Activated CD8-positive, alpha-beta memory T cell treated with anti-CD3 and anti-CD28 coated beads, Interleukin-2, amount 50 U/mL, for 48 hours (primary cell): ENCODE measurements around the gene SLC16A12.

Experiments used
- DNase-seq: peaks from one replicate; pipeline ENCODE4 v3.0.0-alpha.2; 2020

Gene SLC16A12, protein sequence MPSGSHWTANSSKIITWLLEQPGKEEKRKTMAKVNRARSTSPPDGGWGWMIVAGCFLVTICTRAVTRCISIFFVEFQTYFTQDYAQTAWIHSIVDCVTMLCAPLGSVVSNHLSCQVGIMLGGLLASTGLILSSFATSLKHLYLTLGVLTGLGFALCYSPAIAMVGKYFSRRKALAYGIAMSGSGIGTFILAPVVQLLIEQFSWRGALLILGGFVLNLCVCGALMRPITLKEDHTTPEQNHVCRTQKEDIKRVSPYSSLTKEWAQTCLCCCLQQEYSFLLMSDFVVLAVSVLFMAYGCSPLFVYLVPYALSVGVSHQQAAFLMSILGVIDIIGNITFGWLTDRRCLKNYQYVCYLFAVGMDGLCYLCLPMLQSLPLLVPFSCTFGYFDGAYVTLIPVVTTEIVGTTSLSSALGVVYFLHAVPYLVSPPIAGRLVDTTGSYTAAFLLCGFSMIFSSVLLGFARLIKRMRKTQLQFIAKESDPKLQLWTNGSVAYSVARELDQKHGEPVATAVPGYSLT

DNA sequence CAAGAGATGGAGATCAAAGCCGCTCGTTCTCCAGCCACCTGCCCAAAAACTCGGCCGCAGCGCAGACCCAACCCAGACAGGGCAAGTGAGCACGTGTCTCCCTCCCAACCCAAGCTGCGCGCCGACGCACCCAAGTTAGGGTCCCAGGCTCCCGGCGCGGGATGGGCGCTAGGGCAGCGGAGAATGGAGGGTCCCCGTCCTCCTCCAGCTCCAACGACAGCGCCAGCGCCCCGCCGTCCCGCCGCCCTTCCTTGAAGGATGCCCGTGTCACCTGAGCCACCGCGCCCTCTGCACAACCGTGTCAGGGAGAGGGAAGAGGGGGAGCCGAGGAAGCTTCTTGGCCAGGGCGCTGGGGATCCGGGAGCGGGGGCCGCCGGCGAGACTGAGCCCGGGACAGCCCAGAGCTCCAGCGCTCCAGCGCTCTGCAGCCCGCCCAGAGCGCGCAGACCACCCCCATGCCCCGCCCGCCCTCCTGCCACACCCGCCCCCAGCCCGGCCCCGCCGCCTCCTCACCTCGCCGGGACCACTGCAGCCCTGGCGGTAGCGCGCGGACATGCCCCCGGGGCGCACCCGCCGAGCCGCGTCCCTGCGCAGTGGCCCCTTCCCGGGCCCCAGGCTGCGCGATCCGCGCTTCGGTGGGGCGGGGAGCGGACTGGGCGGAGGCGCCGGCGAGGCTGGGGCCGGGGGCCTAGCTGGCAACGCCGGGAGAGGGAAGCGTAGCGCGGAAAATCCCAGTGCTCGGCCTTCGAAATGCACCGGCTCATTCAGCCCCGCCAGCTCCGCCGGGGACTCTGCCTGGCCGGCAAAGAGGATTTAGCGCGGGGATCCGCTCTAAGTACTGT, at the start of gene SLC16A12:
TSS of gene SLC16A12 (minus strand) at position 424 of the 842 bp plus-strand sequence. CDS start 73,016 bp downstream, outside the sequence.
- no peak for DNase-seq

DNA sequence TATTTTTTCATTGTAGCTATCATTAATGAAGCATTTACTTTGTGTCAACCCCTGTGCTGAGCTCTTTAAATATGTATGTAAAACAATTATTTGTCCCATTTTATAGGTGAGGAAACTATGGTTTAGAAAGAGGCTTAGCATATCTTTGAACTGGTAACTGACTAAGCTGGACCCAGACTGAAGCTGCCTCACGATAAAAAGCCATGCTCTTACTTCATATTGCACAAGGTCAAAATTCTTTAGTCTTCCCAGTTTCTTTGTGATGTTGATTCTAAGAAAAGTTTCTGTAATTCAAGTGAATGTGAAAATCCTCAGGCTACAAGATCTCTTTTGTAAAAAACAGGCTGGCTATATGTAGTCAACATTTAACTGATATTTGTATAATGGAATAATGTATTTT, 46.6 kb upstream of the SLC16A12 start:
- no peak for DNase-seq

DNA sequence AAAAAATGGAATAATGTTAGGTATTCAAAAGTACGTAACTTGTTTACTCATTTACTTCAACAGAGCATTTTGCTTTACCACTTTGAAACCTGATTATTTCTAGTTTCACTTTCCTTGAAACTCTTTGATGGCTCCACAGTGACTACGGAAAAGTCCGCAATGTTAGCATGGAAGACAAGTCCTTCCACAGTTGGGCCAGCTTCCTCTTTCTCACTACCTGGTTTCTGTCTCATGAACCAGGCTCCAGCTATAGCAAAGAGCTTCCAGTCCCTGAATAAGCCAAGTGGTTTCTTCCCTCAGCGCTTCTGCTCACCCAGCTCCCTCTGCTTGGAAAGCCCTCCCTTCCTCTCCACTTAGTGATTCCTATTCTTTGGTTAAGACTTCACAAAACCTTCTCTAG, 44.8 kb upstream of the SLC16A12 start:
- DNase-seq: no peak

DNA sequence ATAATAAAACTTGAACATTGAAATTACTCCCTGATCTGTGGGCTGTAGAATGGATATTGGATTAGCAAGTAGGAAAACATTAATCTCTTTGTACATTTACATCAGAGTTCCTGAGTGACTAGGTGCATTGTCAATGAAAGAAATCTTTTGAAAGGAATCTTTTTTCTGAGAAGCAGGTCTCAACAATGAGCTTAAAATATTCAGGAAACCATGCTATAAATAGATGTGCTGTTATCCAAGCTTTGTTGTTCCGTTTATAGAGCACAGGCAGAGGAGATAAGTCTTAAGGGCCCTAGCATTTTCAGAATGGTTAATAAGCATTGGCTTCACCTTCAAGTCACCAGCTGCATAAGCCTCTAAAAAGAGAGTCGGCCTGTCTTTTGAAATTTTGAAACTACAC, 41.3 kb upstream of the SLC16A12 start:
- DNase-seq: no peak

DNA sequence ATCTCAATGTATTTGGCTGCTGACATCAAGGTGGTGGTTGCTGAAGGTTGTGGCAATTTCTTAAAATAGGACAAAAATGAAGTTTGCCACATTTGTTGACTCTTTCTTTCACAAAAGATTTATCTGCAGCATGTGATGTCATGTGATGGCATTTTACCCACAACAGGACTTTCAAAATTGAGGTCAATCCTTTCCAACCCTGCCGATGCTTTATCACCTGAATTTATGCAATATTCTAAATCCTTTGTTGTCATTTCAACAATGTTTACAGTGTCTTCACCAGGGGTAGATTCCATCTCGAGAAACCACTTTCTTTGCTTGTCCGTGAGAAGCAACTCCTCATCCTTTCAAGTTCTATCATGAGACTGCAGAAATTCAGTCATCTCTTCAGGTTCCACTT, 40.6 kb upstream of the SLC16A12 start:
- DNase-seq: no peak

DNA sequence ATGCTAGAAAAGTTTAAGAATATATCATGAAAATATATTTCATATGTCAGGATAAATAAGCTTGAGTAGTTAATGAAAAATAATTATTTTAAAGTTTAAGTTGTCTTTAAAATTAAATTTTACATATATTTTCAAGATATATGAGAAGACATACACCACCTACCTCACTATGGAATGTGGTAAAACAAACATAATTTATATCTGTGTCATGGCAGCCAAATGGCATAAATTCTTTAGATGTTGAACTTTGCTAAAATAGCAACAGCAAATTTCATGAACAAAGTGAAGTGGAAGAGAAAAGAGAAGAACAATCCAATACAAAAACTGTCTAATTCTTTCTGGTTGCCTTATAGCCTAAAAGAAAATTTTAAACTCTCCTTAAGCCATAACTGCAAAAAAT, 39.6 kb upstream of the SLC16A12 start:
- DNase-seq: no peak

DNA sequence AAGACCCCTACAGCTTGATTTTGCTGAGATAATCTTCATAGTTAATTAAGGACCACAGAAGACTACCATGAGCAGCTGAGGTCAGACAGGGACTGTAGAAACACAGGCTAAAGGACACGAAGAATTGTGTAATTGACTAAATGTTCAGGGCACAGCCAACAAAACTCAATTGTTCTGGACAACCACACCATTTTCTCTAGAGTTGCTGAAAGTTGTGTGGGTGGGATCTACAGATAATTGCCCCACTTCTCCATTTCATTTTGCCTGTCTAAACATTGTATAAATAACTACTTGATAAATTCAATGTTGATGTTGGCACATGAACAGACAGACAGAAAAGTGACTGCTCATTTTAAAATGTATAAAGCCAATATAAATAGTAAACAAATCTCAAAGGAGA, 39.0 kb upstream of the SLC16A12 start:
- no peak for DNase-seq

DNA sequence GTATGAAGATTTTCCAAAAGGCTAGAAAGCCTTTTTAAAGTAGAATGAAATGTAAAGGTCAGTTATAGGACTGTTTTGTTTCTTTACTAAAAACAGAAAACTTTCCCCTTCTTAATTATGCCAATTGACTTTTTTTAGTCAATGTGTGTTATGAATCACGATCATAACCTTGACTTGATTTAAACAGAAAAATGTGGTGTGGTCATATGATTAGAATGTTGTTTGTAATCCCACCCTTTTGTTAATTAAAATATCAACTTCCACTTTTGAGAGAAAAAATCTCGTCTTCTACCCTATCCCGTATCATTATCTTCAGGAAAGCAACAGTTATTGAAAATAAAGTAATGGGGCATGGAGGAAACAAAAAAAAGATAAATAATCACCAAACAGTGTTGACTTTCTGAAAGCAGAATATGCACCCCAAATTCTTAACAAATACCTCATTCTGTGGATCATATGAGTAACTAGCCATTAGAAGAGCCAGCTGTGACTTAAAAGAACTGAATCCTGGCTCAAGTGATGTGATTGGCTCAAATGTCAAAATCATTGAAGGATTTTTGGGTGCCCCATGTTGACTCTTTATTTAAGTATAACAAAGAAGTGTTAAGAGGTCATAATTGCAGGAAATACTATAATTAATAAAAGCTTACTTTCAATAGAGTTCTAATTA, 32.3 kb upstream of the SLC16A12 start:
- DNase-seq: no peak

DNA sequence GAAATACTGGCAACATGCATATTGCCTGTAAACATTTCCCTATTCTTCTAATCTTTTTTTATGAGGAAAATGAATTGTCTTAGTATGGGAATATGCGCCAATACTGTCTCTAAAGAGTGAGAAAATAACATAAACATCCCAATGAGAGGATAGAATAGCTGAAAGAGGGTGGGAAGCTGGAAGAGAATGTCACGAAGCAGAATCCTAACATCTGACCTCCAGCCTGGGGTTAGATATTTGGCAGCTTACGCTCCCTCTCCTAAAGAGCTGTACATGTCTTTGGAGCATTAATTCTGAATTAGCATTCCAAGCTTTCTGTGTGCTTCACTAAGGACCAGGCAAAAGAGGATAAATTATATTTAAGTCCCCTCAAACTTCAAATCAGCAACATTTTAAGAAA, 31.6 kb upstream of the SLC16A12 start:
- DNase-seq: no peak

DNA sequence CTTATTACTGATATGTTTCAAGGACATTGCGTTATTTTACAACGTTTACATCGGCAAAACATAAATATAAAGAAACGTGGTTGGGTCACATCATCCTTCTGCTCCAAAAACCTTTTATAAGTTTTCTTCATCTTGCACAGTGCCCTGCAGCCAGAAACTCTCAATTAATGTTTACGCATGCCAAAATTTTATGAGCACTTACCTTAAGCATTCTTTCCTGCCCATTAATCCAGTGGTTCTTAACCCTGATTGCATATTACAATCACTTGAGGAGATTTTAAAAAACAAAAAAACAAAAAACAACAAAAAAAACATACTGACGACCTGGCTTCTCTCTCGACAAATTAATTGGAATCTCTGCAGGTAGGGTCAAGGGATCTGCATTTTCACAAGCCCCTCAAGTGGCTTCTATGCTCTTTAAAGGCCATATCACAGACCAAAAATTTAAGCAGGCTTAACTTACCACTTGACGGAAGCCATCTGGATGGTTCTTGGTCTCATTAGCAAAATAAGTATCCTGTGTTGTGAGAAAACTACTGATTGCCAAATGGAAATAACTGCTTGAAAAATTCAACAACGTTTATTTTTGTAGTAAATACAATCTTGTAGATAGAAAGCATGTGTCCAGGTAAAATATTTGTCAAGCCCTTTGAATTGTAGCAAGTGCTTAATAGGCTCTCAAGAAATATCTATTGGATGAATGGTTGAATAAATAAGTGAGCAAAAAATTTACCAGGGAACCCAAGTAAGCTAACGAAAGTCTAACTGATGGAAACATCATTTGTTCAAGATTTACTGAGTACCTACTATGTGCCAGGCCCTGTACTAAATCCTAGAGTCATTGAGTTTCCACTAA, 30.9 kb upstream of the SLC16A12 start:
- no peak for DNase-seq

DNA sequence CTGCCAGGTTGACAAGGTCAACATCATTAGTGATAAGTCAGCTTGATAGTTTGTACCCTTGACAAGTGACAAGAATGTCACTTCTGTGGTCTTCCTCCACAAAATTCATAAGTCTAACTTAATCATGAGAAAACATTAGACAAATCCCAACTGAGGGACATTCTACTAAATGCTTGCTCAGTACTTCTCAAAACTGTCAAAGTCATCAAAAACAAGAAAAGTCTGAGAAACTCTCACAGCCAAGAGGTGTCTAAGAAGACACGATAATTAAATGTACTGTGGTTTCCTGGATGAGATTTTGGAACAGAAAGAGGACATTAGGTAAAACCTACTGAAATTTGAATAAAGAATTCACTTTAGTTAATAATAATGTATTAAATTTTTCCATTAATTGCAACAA, 29.8 kb upstream of the SLC16A12 start:
- no peak for DNase-seq

DNA sequence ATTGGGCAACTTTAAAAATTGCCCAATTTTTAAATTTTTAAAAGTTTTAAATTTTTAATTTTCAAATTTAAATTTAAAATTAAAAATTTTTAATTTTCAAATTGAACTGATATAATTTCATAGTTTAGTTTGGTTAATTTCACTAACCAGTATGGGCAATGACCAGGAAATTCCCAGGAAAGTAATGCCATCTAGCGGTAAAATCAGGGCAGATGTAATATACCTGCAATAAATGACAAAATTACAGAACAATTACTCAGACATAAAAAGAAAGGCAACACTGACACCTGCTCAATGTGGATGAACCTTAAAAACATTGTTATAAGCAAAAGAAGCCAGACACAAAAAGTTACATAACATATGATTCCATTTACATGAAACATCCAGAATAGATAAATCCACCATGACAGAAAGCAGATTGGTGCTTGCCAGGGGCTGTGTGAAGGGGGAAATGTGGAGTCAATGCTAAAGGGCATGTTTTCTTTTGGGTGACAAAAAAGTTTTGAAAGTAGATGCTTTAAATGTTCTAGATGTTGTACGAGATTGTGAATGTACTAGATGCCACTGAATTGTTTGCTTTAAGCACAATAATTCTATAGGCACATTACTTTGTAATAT, 28.6 kb upstream of the SLC16A12 start:
- no peak for DNase-seq

DNA sequence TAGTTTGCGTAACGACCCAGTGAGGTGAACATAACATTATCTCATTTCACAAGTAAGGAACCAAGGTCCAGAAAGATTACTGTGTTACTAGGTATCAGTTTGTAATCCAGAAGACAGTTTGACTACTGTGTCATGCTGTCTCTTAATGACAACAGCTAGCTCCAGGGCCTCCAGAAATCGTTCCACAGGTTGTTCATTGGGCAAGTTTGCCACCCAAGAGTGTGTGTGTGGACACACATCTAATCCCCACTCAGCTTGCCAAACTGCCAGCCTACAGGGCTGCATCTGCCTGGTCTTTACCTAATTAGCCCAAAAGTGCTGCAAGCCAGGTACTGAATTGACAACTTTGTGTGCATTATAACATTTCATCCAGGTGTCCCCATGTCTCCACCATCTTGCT, 27.9 kb upstream of the SLC16A12 start:
- DNase-seq: no peak

DNA sequence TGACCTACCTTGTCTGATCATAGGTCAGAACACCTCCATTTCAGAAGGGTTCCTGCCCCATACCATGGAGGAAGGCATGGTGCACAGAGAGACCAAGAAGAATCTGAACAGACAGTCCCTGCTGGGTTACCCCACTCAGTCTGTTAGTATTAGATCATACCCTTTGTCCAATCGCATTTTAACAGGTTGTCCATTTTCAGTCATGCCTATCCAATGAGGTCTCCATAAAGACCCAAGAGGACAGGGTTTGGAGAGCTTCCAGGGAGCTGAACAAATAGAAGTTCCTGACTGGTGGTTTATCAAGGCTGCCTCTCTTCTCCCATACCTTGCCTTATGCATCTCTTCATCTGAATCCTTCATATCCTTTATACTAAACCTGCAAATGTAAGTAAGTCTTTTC, 21.2 kb upstream of the SLC16A12 start:
- no peak for DNase-seq

DNA sequence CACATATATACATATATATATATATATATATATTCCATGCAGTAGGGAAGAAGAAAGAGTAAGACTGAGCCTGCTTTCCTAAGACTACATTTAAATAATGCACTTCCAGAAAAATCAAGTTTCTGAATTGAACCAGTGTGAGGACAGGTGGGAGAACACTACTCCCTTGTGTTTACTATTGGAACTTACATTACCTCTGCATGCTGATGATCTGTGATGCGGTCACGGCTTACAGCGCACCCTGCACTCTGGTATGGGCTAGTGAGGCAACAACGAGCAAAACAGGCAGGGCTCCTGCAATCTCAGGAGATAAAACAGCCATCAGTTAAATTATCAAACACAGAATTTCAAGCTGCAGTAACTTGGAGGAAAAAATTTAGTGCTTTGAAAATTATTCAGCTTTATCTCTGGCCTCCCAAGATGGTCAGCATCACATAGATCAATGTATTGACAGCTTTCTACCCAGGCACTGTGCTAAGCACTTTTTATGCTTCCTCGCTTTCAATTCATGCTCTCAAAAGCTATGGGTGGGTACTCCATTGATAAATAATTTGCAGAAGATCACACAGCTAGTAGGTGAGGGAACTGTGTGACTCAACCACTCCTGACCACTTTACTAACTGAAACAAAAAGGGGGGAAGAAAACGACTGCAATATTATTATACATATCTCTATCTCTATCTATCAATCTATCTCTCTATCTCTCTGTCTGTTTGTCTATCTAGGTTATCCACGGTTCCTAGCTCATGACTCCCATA, 20.5 kb upstream of the SLC16A12 start:
- DNase-seq: no peak

DNA sequence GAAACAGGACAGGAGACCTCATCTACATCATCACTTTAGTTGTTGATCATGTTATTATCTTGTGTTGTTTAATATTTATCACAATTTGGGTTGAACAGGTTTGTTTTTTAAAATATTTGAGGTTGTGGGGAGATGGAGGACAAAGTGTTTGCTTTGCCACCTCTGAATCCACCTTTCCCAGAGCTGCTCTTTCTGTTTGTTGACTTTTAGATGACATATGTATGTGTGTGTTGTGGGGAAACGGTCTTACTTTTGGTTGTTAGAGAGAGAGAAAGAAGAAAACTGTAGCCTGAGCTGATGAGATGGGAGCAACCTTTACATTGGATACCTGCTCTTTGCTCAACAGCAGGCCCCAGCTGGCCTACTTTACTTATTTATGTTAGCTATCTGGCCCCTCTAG, 19.0 kb upstream of the SLC16A12 start:
- DNase-seq: no peak

DNA sequence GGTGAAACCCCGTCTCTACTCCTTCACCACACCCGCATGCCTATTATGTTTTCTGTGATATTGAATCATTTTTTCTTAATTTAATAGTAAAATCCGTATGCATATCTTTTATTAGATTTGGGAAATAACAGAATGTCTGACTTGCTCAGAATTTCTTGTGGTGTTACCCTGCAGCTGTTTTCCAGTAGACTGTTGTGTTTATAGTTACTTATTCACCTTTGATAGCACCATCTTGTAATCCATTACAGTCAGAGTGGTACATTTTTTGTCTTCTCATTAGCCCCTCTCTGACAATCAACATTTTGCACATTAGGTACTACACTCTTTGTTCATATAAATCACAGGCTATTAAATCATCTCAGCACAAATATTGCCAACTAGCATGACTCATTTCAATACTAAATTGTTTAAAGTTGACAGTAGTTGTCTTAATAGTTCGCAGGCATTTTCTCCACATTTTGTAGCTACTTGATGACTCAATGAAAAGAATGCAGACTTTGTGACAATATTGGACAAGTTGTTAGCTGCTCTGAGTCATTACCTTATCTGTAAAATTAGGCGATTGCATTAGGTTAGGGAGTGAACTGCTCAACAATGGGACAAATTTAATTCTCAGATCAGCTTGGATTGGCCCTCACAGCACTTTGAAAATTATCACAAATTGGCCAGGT, 17.8 kb upstream of the SLC16A12 start:
- DNase-seq: no peak

DNA sequence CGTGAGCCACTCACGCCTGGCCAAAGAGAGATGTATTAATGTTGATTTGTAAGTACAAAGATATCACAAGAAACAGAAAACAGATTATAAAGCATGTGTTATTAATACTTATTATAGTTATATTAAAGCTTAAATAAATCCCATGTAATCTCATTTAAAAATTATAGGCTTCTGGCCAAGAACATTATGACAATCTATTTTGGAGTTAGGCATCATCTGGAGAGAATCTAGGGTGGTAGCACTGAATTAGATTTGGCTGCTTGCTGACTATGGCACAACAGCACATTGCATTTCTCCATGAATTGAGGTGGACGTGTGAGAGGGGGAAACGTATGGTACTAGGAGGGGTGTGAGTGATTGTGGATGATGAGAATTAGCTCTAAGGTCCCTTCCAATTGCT, 16.8 kb upstream of the SLC16A12 start:
- DNase-seq: no peak

DNA sequence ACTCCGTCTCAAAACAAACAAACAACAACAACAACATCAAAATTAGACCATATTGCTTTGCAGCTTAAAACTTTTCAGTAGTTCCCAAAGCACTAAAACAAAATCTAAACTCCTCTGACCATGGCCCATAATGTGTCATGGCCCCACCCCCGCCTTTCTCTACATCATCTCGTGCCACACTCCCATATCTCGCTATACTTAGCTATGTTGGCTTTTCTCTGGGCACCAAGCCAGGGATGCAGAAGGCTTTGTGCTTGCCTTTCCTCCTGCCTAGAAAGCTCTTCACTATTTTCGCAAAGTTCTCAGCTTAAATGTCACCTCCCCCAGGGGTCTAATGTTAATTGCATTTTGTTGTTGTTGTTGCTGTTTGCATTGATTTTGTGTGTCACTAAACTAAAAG, 15.1 kb upstream of the SLC16A12 start:
- no peak for DNase-seq

DNA sequence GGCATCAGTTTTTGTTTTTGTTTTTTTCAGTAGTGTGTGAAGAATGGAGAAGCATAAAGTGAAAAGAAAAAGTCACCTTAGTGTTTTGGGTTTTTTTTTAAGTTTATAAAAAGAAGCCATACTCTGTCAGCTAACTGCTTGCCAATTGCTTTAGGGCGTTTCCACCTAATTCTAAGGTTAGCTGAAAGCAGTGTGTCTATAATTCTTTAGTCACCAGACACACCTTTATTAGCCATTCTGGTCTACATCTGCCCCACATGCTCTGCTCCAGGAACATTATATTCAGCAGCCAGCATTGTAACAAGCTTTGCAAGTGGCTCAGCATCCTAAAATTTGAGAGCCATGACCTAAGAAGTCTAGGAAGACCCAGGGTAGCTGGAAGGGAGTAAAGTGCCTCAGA, 14.1 kb upstream of the SLC16A12 start:
- DNase-seq: no peak

DNA sequence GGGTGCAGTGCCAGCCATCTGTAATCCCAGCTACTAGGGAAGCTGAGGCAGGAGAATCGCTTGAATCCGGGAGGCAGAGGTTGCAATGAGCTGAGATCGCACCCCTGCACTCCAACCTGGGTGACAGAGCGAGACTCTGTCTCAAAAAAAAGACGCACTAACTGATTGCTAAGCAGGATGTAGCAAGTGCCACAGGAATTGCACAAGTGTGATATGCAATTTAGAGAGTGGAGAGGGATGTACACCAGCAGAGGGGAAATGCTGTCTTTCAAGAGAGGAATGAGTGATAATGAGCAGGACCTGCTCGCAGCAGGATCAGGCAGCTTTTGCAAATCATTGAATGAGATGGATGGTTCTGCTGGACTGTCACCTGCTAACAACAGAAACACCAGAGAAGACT, 13.3 kb upstream of the SLC16A12 start:
- DNase-seq: no peak
